IMR-90 (cell line): ENCODE results near the gene OR13A1. TPM values are rescaled to one million over a fixed set of nuclear protein-coding genes. Genes with fewer than 3 reads are reported as not detected.
"Not testable (repeated sequence)": the region's sequence is repeated elsewhere in the genome, so short reads cannot be mapped to it uniquely, and the experiment has no call there.

Source experiments
- ATAC-seq: fragments of 200-7000 bp; cut with Tn5 transposase; 2 replicates; pipeline ENCODE4 v1.9.1; 2020; ENCODE audit warnings: low read depth, mild to moderate bottlenecking, moderate library complexity
- BruUV-seq: library from RNA; stranded (reverse); fragments of 400-500 nt; replicated peaks from 2 replicates; lab custom pipeline; 2021; lab: Mats Ljungman, UMichigan
- CTCF ChIA-PET: fragments of 300-600 bp; formaldehyde crosslinking; extraction: SDS; loops from one replicate; lab custom pipeline; 2021; ENCODE audit warnings: antibody characterized with exemption; lab: Yijun Ruan, JAX
- POLR2A ChIA-PET: fragments of 300-600 bp; sonication (Branson Sonifier 250); formaldehyde crosslinking; loops from one replicate; lab custom pipeline; 2022; ENCODE audit warnings: antibody characterized with exemption; ENCODE audit not compliant: unreplicated experiment; lab: Charles Lee
- DNase-seq: peaks from one replicate; pipeline ENCODE4 v3.0.0; 2013
- H2AFZ ChIP-seq: replicated peaks from 2 replicates; pipeline ENCODE3; 2013; ENCODE audit warnings: low read length, mild to moderate bottlenecking; ENCODE audit not compliant: poor library complexity
- H2AK5ac ChIP-seq: 2 replicates; pipeline ENCODE4 v1.6.1; 2013; ENCODE audit warnings: low read depth, low read length, inconsistent platforms
- H2AK9ac ChIP-seq: replicated peaks from 2 replicates; pipeline ENCODE3; 2013; ENCODE audit warnings: mild to moderate bottlenecking, low read depth, low read length, moderate library complexity; ENCODE audit not compliant: poor library complexity
- H2BK120ac ChIP-seq: 2 replicates; pipeline ENCODE4 v1.6.1; 2013; ENCODE audit warnings: low read depth, low read length, inconsistent platforms
- H2BK15ac ChIP-seq: 3 replicates; pipeline ENCODE4 v1.6.1; 2013; ENCODE audit warnings: low read depth, low read length, inconsistent platforms
- H2BK20ac ChIP-seq: 2 replicates; pipeline ENCODE4 v1.6.1; 2013; ENCODE audit warnings: low read depth, mild to moderate bottlenecking, inconsistent platforms, low read length, moderate library complexity
- H2BK5ac ChIP-seq: 2 replicates; pipeline ENCODE4 v1.6.1; 2013; ENCODE audit warnings: mild to moderate bottlenecking, low read depth, low read length, inconsistent platforms; ENCODE audit not compliant: poor library complexity, severe bottlenecking
- H3K14ac ChIP-seq: replicated peaks from 2 replicates; pipeline ENCODE4 v1.6.1; 2013; ENCODE audit warnings: low read depth, low read length, inconsistent platforms
- H3K18ac ChIP-seq: 2 replicates; pipeline ENCODE4 v1.6.1; 2013; ENCODE audit warnings: low read depth, low read length, control low read depth
- H3K23ac ChIP-seq: 2 replicates; pipeline ENCODE4 v1.6.1; 2013; ENCODE audit warnings: low read depth, low read length, inconsistent platforms
- H3K27ac ChIP-seq: 2 replicates; pipeline ENCODE4 v1.5.1; 2013; ENCODE audit warnings: mild to moderate bottlenecking, control low read depth, low read length; ENCODE audit not compliant: insufficient read depth
- H3K27me3 ChIP-seq: 2 replicates; pipeline ENCODE4 v1.6.1; 2013; ENCODE audit warnings: low read length; ENCODE audit not compliant: control insufficient read depth, insufficient read depth
- H3K36me3 ChIP-seq: 2 replicates; pipeline ENCODE4 v1.6.1; 2013; ENCODE audit warnings: low read length, mixed read lengths; ENCODE audit not compliant: control insufficient read depth, insufficient read depth
- H3K4ac ChIP-seq: 2 replicates; pipeline ENCODE4 v1.6.1; 2013; ENCODE audit warnings: low read depth, low read length, inconsistent platforms
- H3K4me1 ChIP-seq: 2 replicates; pipeline ENCODE4 v1.6.1; 2013; ENCODE audit warnings: low read length, mixed read lengths; ENCODE audit not compliant: control insufficient read depth, insufficient read depth
- H3K4me2 ChIP-seq: 2 replicates; pipeline ENCODE4 v1.6.1; 2013; ENCODE audit warnings: low read depth, mild to moderate bottlenecking, control low read depth, low read length, moderate library complexity
- H3K4me3 ChIP-seq: 2 replicates; pipeline ENCODE4 v1.5.1; 2013; ENCODE audit warnings: low read depth, mild to moderate bottlenecking, control low read depth, low read length, moderate library complexity; ENCODE audit not compliant: insufficient read depth
- H3K56ac ChIP-seq: 2 replicates; pipeline ENCODE4 v1.6.1; 2013; ENCODE audit warnings: low read length, inconsistent platforms; ENCODE audit not compliant: insufficient read depth; ENCODE audit errors: extremely low read depth
- H3K79me1 ChIP-seq, 2 experiments: 2 replicates each; pipeline ENCODE4 v1.6.1; 2013; ENCODE audit warnings: low read length in 2 of 2, inconsistent platforms in 1 of 2, low read depth in 1 of 2
- H3K9ac ChIP-seq: 2 replicates; pipeline ENCODE4 v1.6.1; 2013; ENCODE audit warnings: low read depth, low read length, control low read depth
- H3K9me1 ChIP-seq: 2 replicates; pipeline ENCODE4 v1.6.1; 2013; ENCODE audit warnings: low read length, inconsistent platforms; ENCODE audit not compliant: insufficient read depth
- H3K9me3 ChIP-seq: 2 replicates; pipeline ENCODE4 v1.6.1; 2013; ENCODE audit warnings: low read length; ENCODE audit not compliant: control insufficient read depth, insufficient read depth
- H4K20me1 ChIP-seq: 2 replicates; pipeline ENCODE4 v1.6.1; 2013; ENCODE audit warnings: low read length, inconsistent platforms; ENCODE audit not compliant: insufficient read depth
- H4K5ac ChIP-seq: 2 replicates; pipeline ENCODE4 v1.6.1; 2013; ENCODE audit warnings: mild to moderate bottlenecking, low read depth, low read length, control low read depth
- H4K8ac ChIP-seq, 2 experiments: 2 replicates each; pipeline ENCODE4 v1.6.1; 2013; ENCODE audit warnings: low read depth in 2 of 2, low read length in 2 of 2, control low read depth in 1 of 2, inconsistent platforms in 1 of 2
- H4K91ac ChIP-seq: 2 replicates; pipeline ENCODE4 v1.6.1; 2013; ENCODE audit warnings: low read depth, low read length, inconsistent platforms; ENCODE audit not compliant: insufficient read depth
- WGBS, 2 experiments: methylation state at CpG; one replicate each; pipeline versions ENCODE4 v1.1.5 to v1.1.7; 2013; ENCODE audit warnings: missing lambda C conversion rate in 2 of 2; ENCODE audit not compliant: insufficient read length in 1 of 2; ENCODE audit errors: extremely low coverage in 2 of 2; 5-methylcytosine and 5-hydroxymethylcytosine counted together
- dilution Hi-C: fragments of 300-500 bp; cut with HindIII; formaldehyde crosslinking; loops from one replicate; pipeline ENCODE4 v1.14.3; 2018; ENCODE audit warnings: low sequenced_read_pairs; ENCODE audit not compliant: unreplicated experiment
- in situ Hi-C: fragments of 300-500 bp; cut with MboI; formaldehyde crosslinking; loops from 3 replicates; pipeline ENCODE4 v1.14.3; 2019; ENCODE audit warnings: low sequenced_read_pairs, inconsistent platforms, mixed read lengths
- intact Hi-C: fragments of 100-400 bp; cut with micrococcal nuclease; formaldehyde crosslinking; loops from 2 replicates; pipeline ENCODE4 v1.10.0; 2022
- polyA plus RNA-seq, 3 experiments: library from polyadenylated mRNA; depleted of rRNA; stranded (reverse); fragments of >200 nt; gene quantifications; 2 replicates each; pipeline ENCODE4 v1.2.3, GENCODE V29; 2012; ENCODE audit warnings: low replicate concordance in 1 of 3
- total RNA-seq: library from RNA; depleted of rRNA; stranded (reverse); fragments of >200 nt; gene quantifications from 2 replicates; pipeline ENCODE4 v1.2.3, GENCODE V29; 2012

Gene OR13A1
- total and polyA plus RNA-seq, 2 of the 4 experiments (the other 2 are of a cell fraction), result not detected

- not testable (repeated sequence) for ATAC-seq
Observed at GRCh38 chr10:45259786-45260495, 55.5 kb downstream of the OR13A1 start.

More at GRCh38 chr10:45259786-45260495, 55.5 kb downstream of the OR13A1 start:
- in situ Hi-C loops, H2AK9ac ChIP-seq, H3K36me3 ChIP-seq, H4K91ac ChIP-seq, H3K9ac ChIP-seq, H2BK15ac ChIP-seq, H3K4me3 ChIP-seq, H4K8ac ChIP-seq, H2AFZ ChIP-seq, H3K27ac ChIP-seq, H3K27me3 ChIP-seq, H4K5ac ChIP-seq, BruUV-seq, H2BK20ac ChIP-seq, H3K9me3 ChIP-seq, H3K18ac ChIP-seq, dilution Hi-C loops, H3K14ac ChIP-seq, H3K23ac ChIP-seq, intact Hi-C loops, H3K4ac ChIP-seq, H2AK5ac ChIP-seq, H3K79me1 ChIP-seq, H4K20me1 ChIP-seq, H2BK120ac ChIP-seq, H3K56ac ChIP-seq, H2BK5ac ChIP-seq, H3K9me1 ChIP-seq, H3K4me1 ChIP-seq, H3K4me2 ChIP-seq, DNase-seq, POLR2A ChIA-PET, CTCF ChIA-PET: not testable (repeated sequence)
- no CpG with 5 or more reads among the region's 50 CpGs for WGBS, 2 experiments
